ENCODE measurements around the gene ATPAF1.

The ATPAF1 gene

GRCh38 chr1:46646844-46647243, 21.3 kb downstream of the ATPAF1 start:
- no peak for DNase-seq

GRCh38 chr1:46646331-46646730, 21.8 kb downstream of the ATPAF1 start:
- DNase-seq: no peak

GRCh38 chr1:46645815-46646214, 22.3 kb downstream of the ATPAF1 start:
- DNase-seq: no peak

- DNase-seq: no peak
Measured at GRCh38 chr1:46643368-46643775, 24.8 kb downstream of the ATPAF1 start.

GRCh38 chr1:46642115-46642680, 26.0 kb downstream of the ATPAF1 start:
- DNase-seq: no peak

- no peak for DNase-seq
Measured at GRCh38 chr1:46639547-46639946, 28.6 kb downstream of the ATPAF1 start.

- DNase-seq: no peak
Measured at GRCh38 chr1:46638921-46639320, 29.2 kb downstream of the ATPAF1 start.

- no peak for DNase-seq
Measured at GRCh38 chr1:46637444-46638083, 30.6 kb downstream of the ATPAF1 start.

- DNase-seq: no peak
Measured at GRCh38 chr1:46635205-46635604, 33.0 kb downstream of the ATPAF1 start.

- no peak for DNase-seq
Measured at GRCh38 chr1:46630719-46631118, 37.4 kb downstream of the ATPAF1 start.

- DNase-seq: no peak
Measured at GRCh38 chr1:46623743-46624644, 44.2 kb downstream of the ATPAF1 start.

GRCh38 chr1:46622344-46622743, 45.8 kb downstream of the ATPAF1 start:
- no peak for DNase-seq

GRCh38 chr1:46621930-46622329, 46.2 kb downstream of the ATPAF1 start:
- no peak for DNase-seq

GRCh38 chr1:46619656-46620258, 48.4 kb downstream of the ATPAF1 start:
- DNase-seq: no peak

- DNase-seq: no peak
Measured at GRCh38 chr1:46618754-46619415, 49.3 kb downstream of the ATPAF1 start.

- DNase-seq: no peak
Measured at GRCh38 chr1:46617833-46618232, 50.3 kb downstream of the ATPAF1 start.

GRCh38 chr1:46617108-46617800, 50.9 kb downstream of the ATPAF1 start:
- no peak for DNase-seq

GRCh38 chr1:46616277-46617107, 51.7 kb downstream of the ATPAF1 start, which contains the start of gene MOB3C:
MOB3C (minus strand) TSS chr1:46616811; CDS start chr1:46613321, 3,490 bp downstream.
- peak; percentile 73 for DNase-seq

GRCh38 chr1:46615735-46616134, 52.4 kb downstream of the ATPAF1 start:
- DNase-seq: no peak

GRCh38 chr1:46615088-46615487, 53.1 kb downstream of the ATPAF1 start:
- no peak for DNase-seq

GRCh38 chr1:46614604-46614984, 53.6 kb downstream of the ATPAF1 start:
- DNase-seq: no peak
